ENCODE data around the gene NAXD. TPM values are rescaled to one million over a fixed set of nuclear protein-coding genes. Genes with fewer than 3 reads are reported as not detected.

Gene NAXD
- total RNA-seq, 1 experiment from 2014 or later: 9.4 TPM

GRCh38 chr13:110638814-110639806, 23.8 kb downstream of the NAXD start:
- in situ Hi-C loops (cut with HindIII; ENCODE audit: low pct_unique_long_range_greater_than_20kb, low sequenced_read_pairs): no loop called here
- DNase-seq (ENCODE audit: low read depth): no peak

- no peak for DNase-seq (ENCODE audit: low read depth)
- in situ Hi-C loops (cut with HindIII; ENCODE audit: low pct_unique_long_range_greater_than_20kb, low sequenced_read_pairs): no loop called here
These were observed 24.6 kb downstream of the NAXD start for GRCh38 chr13:110639935-110640334.

- in situ Hi-C loops (cut with HindIII; ENCODE audit: low pct_unique_long_range_greater_than_20kb, low sequenced_read_pairs): no loop called here
- DNase-seq (ENCODE audit: low read depth): no peak
These were observed 25.3 kb downstream of the NAXD start for GRCh38 chr13:110640591-110641029.

- in situ Hi-C loops (cut with HindIII; ENCODE audit: low pct_unique_long_range_greater_than_20kb, low sequenced_read_pairs): no loop called here
- no peak for DNase-seq (ENCODE audit: low read depth)
These were observed 26.0 kb downstream of the NAXD start for GRCh38 chr13:110641055-110642015.

GRCh38 chr13:110642291-110642981, 27.1 kb downstream of the NAXD start:
- no peak for DNase-seq (ENCODE audit: low read depth)
- in situ Hi-C loops (cut with HindIII; ENCODE audit: low pct_unique_long_range_greater_than_20kb, low sequenced_read_pairs): no loop called here

- DNase-seq (ENCODE audit: low read depth): no peak
- in situ Hi-C loops (cut with HindIII; ENCODE audit: low pct_unique_long_range_greater_than_20kb, low sequenced_read_pairs): no loop called here
These were observed 28.0 kb downstream of the NAXD start for GRCh38 chr13:110643324-110643723.

- no peak for DNase-seq (ENCODE audit: low read depth)
- in situ Hi-C loops (cut with HindIII; ENCODE audit: low pct_unique_long_range_greater_than_20kb, low sequenced_read_pairs): no loop called here
These were observed 28.6 kb downstream of the NAXD start for GRCh38 chr13:110643768-110644421.

- in situ Hi-C loops (cut with HindIII; ENCODE audit: low pct_unique_long_range_greater_than_20kb, low sequenced_read_pairs): no loop called here
These were observed 29.7 kb downstream of the NAXD start for GRCh38 chr13:110644892-110645521.

GRCh38 chr13:110645750-110646149, 30.4 kb downstream of the NAXD start:
- in situ Hi-C loops (cut with HindIII; ENCODE audit: low pct_unique_long_range_greater_than_20kb, low sequenced_read_pairs): no loop called here
- no peak for DNase-seq (ENCODE audit: low read depth)

More at GRCh38 chr13:110644892-110645521, 29.7 kb downstream of the NAXD start:
- DNase-seq (ENCODE audit: low read depth): no peak

GRCh38 chr13:110646442-110647364, 31.4 kb downstream of the NAXD start:
- in situ Hi-C loops (cut with HindIII; ENCODE audit: low pct_unique_long_range_greater_than_20kb, low sequenced_read_pairs): no loop called here
- DNase-seq (ENCODE audit: low read depth): no peak

GRCh38 chr13:110647365-110647737, 32.0 kb downstream of the NAXD start:
- in situ Hi-C loops (cut with HindIII; ENCODE audit: low pct_unique_long_range_greater_than_20kb, low sequenced_read_pairs): no loop called here
- DNase-seq (ENCODE audit: low read depth): no peak

- in situ Hi-C loops (cut with HindIII; ENCODE audit: low pct_unique_long_range_greater_than_20kb, low sequenced_read_pairs): no loop called here
- DNase-seq (ENCODE audit: low read depth): no peak
These were observed 32.9 kb downstream of the NAXD start for GRCh38 chr13:110648146-110648819.

- in situ Hi-C loops (cut with HindIII; ENCODE audit: low pct_unique_long_range_greater_than_20kb, low sequenced_read_pairs): no loop called here
- DNase-seq (ENCODE audit: low read depth): no peak
These were observed 33.6 kb downstream of the NAXD start for GRCh38 chr13:110648848-110649421.

GRCh38 chr13:110649551-110649950, 34.2 kb downstream of the NAXD start:
- DNase-seq (ENCODE audit: low read depth): no peak
- in situ Hi-C loops (cut with HindIII; ENCODE audit: low pct_unique_long_range_greater_than_20kb, low sequenced_read_pairs): no loop called here

GRCh38 chr13:110650436-110650835, 35.1 kb downstream of the NAXD start:
- no peak for DNase-seq (ENCODE audit: low read depth)
- in situ Hi-C loops (cut with HindIII; ENCODE audit: low pct_unique_long_range_greater_than_20kb, low sequenced_read_pairs): no loop called here

- in situ Hi-C loops (cut with HindIII; ENCODE audit: low pct_unique_long_range_greater_than_20kb, low sequenced_read_pairs): no loop called here
- no peak for DNase-seq (ENCODE audit: low read depth)
These were observed 35.9 kb downstream of the NAXD start for GRCh38 chr13:110651271-110651670.

Measured in Caki2 (cell line).